Prostate gland (tissue), 2 donors: ENCODE results near the gene SPAG4. TPM values are rescaled to one million over a fixed set of nuclear protein-coding genes. Genes with fewer than 3 reads are reported as not detected.

Experiments used
- DNase-seq: peaks from one replicate; pipeline ENCODE4 v3.0.0-alpha.2; 2019; ENCODE audit warnings: low spot score
- H3K27ac ChIP-seq, 2 donors: fragments of 200-600 bp; sonication (generic); 2 replicates each; pipeline ENCODE4 v1.5.1; 2017 to 2019
- H3K27me3 ChIP-seq: fragments of 200-600 bp; sonication (generic); replicated peaks from 2 replicates; pipeline ENCODE4 v1.5.1; 2019; ENCODE audit not compliant: insufficient read depth
- H3K36me3 ChIP-seq, 2 donors: fragments of 200-600 bp; sonication (generic); 1 replicate in 1 of 2; 2 replicates in 1 of 2; pipeline versions ENCODE4 v1.5.1 to v1.8.1; 2017 to 2019
- H3K4me1 ChIP-seq: fragments of 200-600 bp; sonication (generic); replicated peaks from 2 replicates; pipeline ENCODE4 v1.5.1; 2019
- H3K4me3 ChIP-seq, 2 donors: fragments of 200-600 bp; sonication (generic); 2 replicates each; pipeline ENCODE4 v1.5.1; 2017 to 2019
- H3K9me3 ChIP-seq: fragments of 200-600 bp; sonication (generic); 2 replicates; pipeline ENCODE4 v1.5.1; 2017
- CTCF ChIP-seq, 4 experiments: fragments of 200-600 bp in 2 of 4; fragments of 450-650 bp in 2 of 4; sonication (generic) in 2 of 4; IDR thresholded peaks; 1 replicate in 3 of 4; 2 replicates in 1 of 4; pipeline ENCODE4 v1.5.1; 2016 to 2019; ENCODE audit warnings: antibody characterized with exemption in 4 of 4, mild to moderate bottlenecking in 2 of 4, moderate library complexity in 2 of 4
- POLR2A ChIP-seq: fragments of 450-650 bp; IDR thresholded peaks from one replicate; pipeline ENCODE4 v1.6.1; 2016; ENCODE audit warnings: antibody characterized with exemption, mild to moderate bottlenecking
- POLR2AphosphoS5 ChIP-seq: sonication (generic); formaldehyde crosslinking; IDR thresholded peaks from one replicate; pipeline ENCODE4 v1.6.1; 2017; ENCODE audit warnings: antibody characterized with exemption
- WGBS: methylation state at CpG from one replicate; pipeline ENCODE4 v1.1.5; 2018; 5-methylcytosine and 5-hydroxymethylcytosine counted together
- intact Hi-C: fragments of 100-400 bp; cut with DNase I; formaldehyde crosslinking; loops from one replicate; pipeline ENCODE4 v1.14.2; 2022
- total RNA-seq, 2 donors: library from RNA; depleted of rRNA; stranded (reverse); fragments of >200 nt; gene quantifications; one replicate each; pipeline ENCODE4 v1.1.0, GENCODE V29; 2016

Gene SPAG4
- total RNA-seq, 2 donors from 2014 or later = 0.91 to 10.4 TPM

DNA sequence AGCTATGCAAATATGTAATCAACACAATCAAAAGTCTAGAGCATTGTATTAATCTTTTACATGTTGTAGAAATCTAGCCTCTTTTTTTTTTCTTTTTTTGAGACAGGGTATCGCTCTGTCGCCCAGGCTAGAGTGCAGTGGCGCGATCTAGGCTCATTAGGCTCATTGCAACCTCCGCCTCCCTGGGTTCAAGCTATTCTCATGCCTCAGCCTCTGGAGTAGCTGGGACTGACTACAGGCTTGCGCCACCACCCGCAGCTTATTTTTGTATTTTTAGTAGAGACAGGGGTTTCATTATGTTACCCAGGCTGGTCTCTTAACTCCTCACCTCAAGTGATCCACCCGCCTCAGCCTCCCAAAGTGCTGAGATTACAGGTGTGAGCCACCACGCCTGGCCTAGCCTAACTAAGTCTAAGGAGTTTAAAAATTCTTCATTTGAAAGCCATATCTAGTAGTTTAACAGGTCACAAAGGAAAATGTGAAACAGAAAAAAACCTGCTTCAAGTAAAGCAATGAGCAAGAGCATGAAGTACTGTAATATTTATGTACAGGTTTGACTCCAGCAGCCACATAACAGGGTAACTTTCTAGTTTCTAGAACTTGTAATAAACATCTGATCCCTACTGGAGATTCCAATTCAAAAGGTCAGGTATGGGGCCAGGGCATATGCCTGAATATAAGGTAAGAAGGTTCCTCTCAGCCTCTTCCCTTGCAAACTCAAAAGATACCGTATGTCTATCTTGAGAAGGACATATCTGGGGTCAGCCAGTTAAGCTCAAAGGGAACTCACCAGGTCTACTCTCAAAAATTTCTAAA, 44.7 kb downstream of the SPAG4 start:
- Histone ChIP-seq H3K4me1 (peaks cover 4% of the 10 kb centered on the region), H3K27me3 (no peaks in the 10 kb centered on the region), H3K27ac (no peak overlapping the region), H3K4me3 (no peak overlapping the region), H3K9me3 (no peaks in the 10 kb centered on the region), H3K36me3 (no peaks in the 10 kb centered on the region)
- intact Hi-C loops = loop anchor here (5.0 kb wide), 2 partner anchors 43 to 118 kb away; partner anchors contain the start of genes ERGIC3 and SPAG4
- TF ChIP-seq POLR2AphosphoS5 (no peak), CTCF (IDR thresholded peaks at IDR 0.05) (no peak), POLR2A (no peak)
- WGBS = 93% methylated on average over 10 of the region's 10 CpGs
- no peak for DNase-seq

DNA sequence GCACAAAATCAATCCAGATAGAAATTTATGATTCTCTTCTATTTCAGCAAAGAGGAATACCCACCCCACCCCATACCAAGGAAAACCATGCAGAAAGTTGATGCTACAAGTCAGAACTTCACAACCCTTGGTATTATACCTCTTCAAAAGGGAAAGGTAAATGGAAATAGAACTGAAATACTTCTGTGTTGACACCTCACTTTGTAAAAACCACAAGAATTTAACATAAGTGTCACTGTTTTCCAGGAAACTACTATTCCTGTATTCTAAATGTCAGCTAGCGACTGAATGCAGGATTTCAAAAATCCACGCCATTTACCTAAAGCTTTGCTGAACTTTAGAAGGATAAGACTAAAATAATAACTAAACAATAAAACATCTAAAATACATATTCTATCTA, 45.4 kb downstream of the SPAG4 start:
- no peaks in the 10 kb centered on the region for H3K36me3 ChIP-seq
- H3K4me3 ChIP-seq = no peak overlapping the region
- DNase-seq = no peak
- H3K27me3 ChIP-seq = no peaks in the 10 kb centered on the region
- 81% methylated on average over 2 of the region's 2 CpGs for WGBS
- H3K27ac ChIP-seq = no peak overlapping the region
- intact Hi-C loops = loop anchor here (5.0 kb wide), 2 partner anchors 44 to 119 kb away; partner anchors contain the start of genes ERGIC3 and SPAG4
- TF ChIP-seq POLR2AphosphoS5 = no peak
- no peak for TF ChIP-seq CTCF (IDR thresholded peaks at IDR 0.05)
- H3K4me1 ChIP-seq = peaks cover 4% of the 10 kb centered on the region
- no peaks in the 10 kb centered on the region for H3K9me3 ChIP-seq

GRCh38 chr20:35661908-35662307, 46.3 kb downstream of the SPAG4 start:
- intact Hi-C loops = loop anchor here (5.0 kb wide), 2 partner anchors 45 to 120 kb away; partner anchors contain the start of genes ERGIC3 and SPAG4
- peak overlapping the region in 1 of 2 donors; percentile 77 for H3K4me3 ChIP-seq
- TF ChIP-seq POLR2A (no peak), POLR2AphosphoS5 (no peak), CTCF (IDR thresholded peaks at IDR 0.05) (no peak)
- peak overlapping the region in 1 of 2 donors; percentile 22 for H3K27ac ChIP-seq
- no peaks in the 10 kb centered on the region for H3K9me3 ChIP-seq
- DNase-seq = no peak
- no peaks in the 10 kb centered on the region for H3K27me3 ChIP-seq
- H3K36me3 ChIP-seq = no peaks in the 10 kb centered on the region
- WGBS = 33% methylated on average over 3 of the region's 3 CpGs
- H3K4me1 ChIP-seq = peaks cover 4% of the 10 kb centered on the region

GRCh38 chr20:35662551-35662950, 46.9 kb downstream of the SPAG4 start:
- peak overlapping the region in 1 of 2 donors; percentile 77 for H3K4me3 ChIP-seq
- intact Hi-C loops = loop anchor here (5.0 kb wide), 2 partner anchors 45 to 120 kb away; partner anchors contain the start of genes ERGIC3 and SPAG4

More at GRCh38 chr20:35662551-35662950, 46.9 kb downstream of the SPAG4 start:
- 25% methylated on average over 2 of the region's 2 CpGs for WGBS
- Histone ChIP-seq H3K9me3 (no peaks in the 10 kb centered on the region), H3K36me3 (no peaks in the 10 kb centered on the region), H3K4me1 (peaks cover 4% of the 10 kb centered on the region), H3K27me3 (no peaks in the 10 kb centered on the region), H3K27ac (no peak overlapping the region)
- TF ChIP-seq POLR2A (no peak), POLR2AphosphoS5 (no peak), CTCF (IDR thresholded peaks at IDR 0.05) (no peak)
- DNase-seq = no peak
